Measurements from ENCODE around the gene CLEC16A. TPM values are rescaled to one million over a fixed set of nuclear protein-coding genes. Genes with fewer than 3 reads are reported as not detected.
A peak's percentile ranks its signal among the peaks of the same experiment; 100 is the strongest.

Gene CLEC16A
- total RNA-seq, 2 experiments from 2014 or later, result 36.5 to 55.9 TPM

DNA sequence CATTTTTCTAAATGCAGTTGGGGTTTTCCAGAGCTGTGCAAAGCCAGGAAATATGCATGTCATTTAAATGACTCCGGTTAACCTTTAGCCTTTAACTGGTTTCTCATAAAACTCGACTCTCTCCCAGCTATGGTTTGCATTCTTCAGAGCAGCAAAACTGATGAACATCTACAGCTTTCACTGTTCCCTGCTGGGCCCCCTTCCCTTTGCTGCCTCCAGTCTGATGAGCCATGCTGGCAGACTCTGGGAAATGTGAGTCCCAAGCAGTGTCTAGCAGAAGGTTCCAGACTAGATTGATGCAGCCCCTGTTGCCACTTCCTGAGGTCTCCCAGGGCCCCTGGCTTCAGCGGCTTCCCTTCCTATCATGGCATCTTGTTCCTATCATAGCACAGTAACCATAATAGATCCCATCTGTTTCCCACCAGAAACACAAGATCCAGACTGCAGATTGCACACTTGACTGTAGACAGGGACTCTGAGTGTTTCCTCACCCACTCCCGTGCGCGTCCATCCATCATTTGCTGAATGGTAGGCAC is 135.4 kb downstream of the CLEC16A start:
- Mint-ChIP-seq H3K36me3 (peaks cover 15% of the 10 kb centered on the region), H3K27me3 (no peaks in the 10 kb centered on the region), H3K27ac (peak overlapping the region; percentile 85), H3K9me3 (ENCODE audit: low read depth) (no peaks in the 10 kb centered on the region), H3K4me3 (no peak overlapping the region), H3K4me1 (peaks cover 96% of the 10 kb centered on the region)
- no peak for ATAC-seq
- no peak for DNase-seq
- CTCF ChIA-PET, result interaction anchor here (1.0 to 1.5 kb wide), 3 partner anchors 12 to 277 kb away, joined by 3 to 4 read pairs (median 3); no protein-coding TSS in a partner anchor

DNA sequence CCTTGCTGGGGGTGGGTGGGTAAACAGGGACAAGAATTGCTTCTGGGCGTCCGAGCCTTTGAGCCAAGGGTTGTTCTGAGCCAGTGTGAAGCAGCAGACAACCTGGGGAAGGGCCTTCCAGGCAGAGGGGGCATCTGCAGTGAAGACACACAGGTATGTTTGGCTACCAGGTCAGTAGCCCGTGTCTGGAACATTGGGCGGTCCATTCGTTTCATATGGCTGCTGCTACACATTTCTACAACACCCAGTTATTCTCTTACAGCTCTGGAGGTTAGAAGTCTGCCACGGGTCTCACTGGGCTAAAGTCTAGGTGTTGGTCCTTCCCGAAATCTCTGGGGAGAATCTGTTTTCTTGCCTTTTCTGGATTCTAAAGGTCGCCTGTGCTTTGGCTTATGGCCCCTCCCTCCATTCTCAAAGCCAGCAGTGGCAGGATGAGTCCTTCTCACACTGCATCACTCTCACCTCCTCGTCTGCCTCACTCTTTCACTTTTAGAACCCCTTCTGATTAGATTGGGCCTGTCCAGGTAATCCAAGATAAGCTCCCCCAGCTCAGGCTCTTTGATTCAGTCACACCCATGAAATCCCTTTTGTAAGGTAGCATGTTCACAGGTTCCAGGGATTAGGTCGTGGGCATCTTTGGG is 136.1 kb downstream of the CLEC16A start:
- CTCF ChIA-PET, result interaction anchor here (0.9 kb wide), 1 partner anchor 10 kb away, joined by 3 read pairs; no protein-coding TSS in a partner anchor
- H3K27ac Mint-ChIP-seq, result peak overlapping the region; percentile 39

DNA sequence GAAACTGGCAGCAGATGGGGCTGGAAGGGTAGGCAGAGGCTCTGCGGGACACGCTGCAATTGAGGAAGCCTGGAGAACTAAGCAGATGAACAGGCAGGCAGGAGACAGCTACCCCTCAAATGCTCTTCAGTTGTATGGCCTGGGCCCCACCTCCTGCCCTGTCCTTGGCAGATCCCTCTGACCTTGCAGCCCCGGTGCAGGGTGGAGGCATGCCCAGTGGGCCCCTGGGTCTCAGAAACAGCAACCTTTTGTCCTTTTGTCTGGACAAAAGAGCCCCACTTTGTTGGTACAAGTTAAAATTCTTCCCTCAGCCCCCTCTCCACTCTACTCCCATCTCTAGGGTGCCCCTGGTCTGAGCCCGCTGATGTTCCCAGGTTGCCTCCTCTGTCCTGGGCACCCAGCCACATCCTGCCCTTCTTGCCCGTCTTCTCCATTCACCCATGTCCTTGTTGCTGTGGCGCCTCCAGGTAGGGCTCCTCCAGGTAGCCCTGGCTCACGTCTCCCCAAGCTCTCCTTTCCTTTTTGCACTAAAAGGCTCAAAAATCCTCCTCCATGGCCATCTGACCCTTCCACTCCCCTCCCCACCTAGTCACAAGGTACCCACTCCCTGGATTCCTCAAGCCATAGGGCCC is 136.8 kb downstream of the CLEC16A start:
- ATAC-seq (no peak), DNase-seq (no peak)
- CTCF ChIA-PET, result interaction anchor here (0.9 kb wide), 1 partner anchor 9 kb away, joined by 3 read pairs; no protein-coding TSS in a partner anchor
- Mint-ChIP-seq H3K27ac (peak overlapping the region; percentile 39), H3K4me3 (no peak overlapping the region), H3K4me1 (peaks cover 85% of the 10 kb centered on the region), H3K27me3 (no peaks in the 10 kb centered on the region), H3K9me3 (ENCODE audit: low read depth) (no peaks in the 10 kb centered on the region), H3K36me3 (peaks cover 15% of the 10 kb centered on the region)

More for the DNA sequence above, 136.1 kb downstream of the CLEC16A start:
- Mint-ChIP-seq H3K9me3 (ENCODE audit: low read depth) (no peaks in the 10 kb centered on the region), H3K27me3 (no peaks in the 10 kb centered on the region), H3K4me3 (no peak overlapping the region), H3K36me3 (peaks cover 15% of the 10 kb centered on the region), H3K4me1 (peaks cover 92% of the 10 kb centered on the region)
- DNase-seq, result no peak
- no peak for ATAC-seq

DNA sequence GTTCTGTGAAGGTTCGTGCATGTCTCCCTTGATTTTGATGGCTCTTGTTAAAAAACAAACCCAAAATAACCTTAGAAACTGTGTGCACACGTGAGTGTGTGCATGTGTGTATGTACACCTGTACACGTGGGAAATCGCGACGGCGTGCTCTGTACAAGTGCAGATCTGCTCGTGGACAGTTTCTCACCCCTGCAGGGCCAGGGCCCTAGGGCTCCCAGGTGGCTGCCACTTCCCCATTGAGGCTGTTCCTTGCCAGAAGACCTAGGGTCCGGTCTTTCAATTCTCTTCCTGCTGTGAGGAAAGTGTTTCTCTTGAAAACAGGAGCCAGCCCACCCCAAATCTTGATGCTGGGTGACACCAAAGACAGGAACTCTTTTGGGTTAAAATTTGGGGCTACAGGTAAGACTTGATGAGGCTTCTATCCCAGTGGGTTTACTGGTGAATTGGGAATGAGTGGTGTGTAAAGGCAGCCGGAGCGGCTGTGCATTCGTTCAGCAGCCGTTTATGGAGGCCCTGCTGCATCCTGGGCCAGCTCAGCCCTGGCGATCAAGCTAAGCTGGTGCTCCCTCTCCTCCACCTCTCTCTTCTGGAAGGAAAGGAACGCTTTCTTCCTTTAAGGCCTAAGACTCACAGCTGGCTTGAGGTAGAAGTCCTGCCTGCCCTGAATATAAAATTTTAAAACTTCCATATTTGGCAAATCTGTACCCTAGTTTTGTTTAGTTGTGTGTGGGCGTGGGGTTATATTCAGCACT is 137.9 kb downstream of the CLEC16A start:
- CTCF ChIA-PET, result interaction anchor here (0.7 to 1.9 kb wide), 4 partner anchors 8 to 111 kb away, joined by 3 to 8 read pairs (median 4); no protein-coding TSS in a partner anchor
- H3K27ac Mint-ChIP-seq, result no peak overlapping the region

DNA sequence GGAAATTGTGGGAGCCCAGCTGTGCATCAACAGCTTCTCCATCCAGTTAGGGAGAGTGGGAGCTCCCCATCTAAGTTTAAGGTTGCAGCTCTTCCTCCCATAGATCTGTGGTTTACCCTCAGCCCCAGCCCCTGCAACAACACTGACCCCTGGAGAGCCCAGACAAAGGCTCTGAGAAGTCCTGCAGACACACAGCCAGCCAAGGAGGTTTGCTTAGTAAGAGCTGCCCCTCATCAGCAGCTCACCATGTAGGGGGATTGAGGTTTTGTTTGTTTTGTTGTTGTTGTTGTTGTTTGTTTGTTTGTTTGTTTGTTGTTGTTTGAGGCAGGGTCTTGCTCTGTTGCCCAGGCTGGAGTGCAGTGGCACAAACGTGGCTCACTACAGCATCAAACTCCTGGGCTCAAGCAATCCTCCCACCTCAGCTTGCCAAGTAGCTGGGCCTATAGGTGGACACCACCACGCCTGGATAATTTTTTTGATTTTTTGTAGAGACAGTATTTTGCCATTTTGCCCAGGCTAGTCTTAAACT is 138.6 kb downstream of the CLEC16A start:
- Mint-ChIP-seq H3K4me3 (no peak overlapping the region), H3K36me3 (peaks cover 9% of the 10 kb centered on the region), H3K9me3 (ENCODE audit: low read depth) (no peaks in the 10 kb centered on the region), H3K27me3 (no peaks in the 10 kb centered on the region), H3K27ac (peak overlapping the region; percentile 52), H3K4me1 (peaks cover 76% of the 10 kb centered on the region)
- CTCF ChIA-PET, result interaction anchor here (0.6 to 1.9 kb wide), 7 partner anchors 8 to 175 kb away, joined by 3 to 8 read pairs (median 3); no protein-coding TSS in a partner anchor
- DNase-seq (no peak), ATAC-seq (no peak)

More for the DNA sequence above, 137.9 kb downstream of the CLEC16A start:
- Mint-ChIP-seq H3K4me1 (peaks cover 76% of the 10 kb centered on the region), H3K27me3 (no peaks in the 10 kb centered on the region), H3K4me3 (no peak overlapping the region), H3K36me3 (peaks cover 15% of the 10 kb centered on the region), H3K9me3 (ENCODE audit: low read depth) (no peaks in the 10 kb centered on the region)
- ATAC-seq (no peak), DNase-seq (no peak)

DNA sequence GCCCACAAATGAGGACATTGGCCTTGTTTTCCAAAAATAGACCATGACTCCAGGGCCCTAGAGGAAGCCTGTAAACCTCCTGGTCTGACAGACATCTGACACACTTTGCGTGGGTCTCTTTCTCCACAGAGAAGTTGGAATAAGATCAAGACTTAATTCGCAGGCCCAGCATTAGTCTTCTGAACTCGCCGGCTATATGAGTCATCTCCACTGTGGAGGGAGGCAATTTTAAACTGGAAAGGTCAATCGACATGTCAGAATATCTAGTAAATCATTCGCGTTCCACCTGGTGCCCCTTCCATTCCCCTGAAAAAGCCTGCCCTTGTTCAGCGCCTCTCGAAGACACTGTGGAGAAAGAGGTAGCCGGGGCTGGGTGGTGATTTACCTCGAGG is 140.1 kb downstream of the CLEC16A start:
- Mint-ChIP-seq H3K27me3 (no peaks in the 10 kb centered on the region), H3K36me3 (peaks cover 8% of the 10 kb centered on the region), H3K4me1 (peaks cover 76% of the 10 kb centered on the region), H3K27ac (no peak overlapping the region), H3K4me3 (no peak overlapping the region), H3K9me3 (ENCODE audit: low read depth) (no peaks in the 10 kb centered on the region)
- CTCF ChIA-PET, result interaction anchor here (1.0 kb wide), 1 partner anchor 10 kb away, joined by 3 read pairs; no protein-coding TSS in a partner anchor
- ATAC-seq (no peak), DNase-seq (no peak)

DNA sequence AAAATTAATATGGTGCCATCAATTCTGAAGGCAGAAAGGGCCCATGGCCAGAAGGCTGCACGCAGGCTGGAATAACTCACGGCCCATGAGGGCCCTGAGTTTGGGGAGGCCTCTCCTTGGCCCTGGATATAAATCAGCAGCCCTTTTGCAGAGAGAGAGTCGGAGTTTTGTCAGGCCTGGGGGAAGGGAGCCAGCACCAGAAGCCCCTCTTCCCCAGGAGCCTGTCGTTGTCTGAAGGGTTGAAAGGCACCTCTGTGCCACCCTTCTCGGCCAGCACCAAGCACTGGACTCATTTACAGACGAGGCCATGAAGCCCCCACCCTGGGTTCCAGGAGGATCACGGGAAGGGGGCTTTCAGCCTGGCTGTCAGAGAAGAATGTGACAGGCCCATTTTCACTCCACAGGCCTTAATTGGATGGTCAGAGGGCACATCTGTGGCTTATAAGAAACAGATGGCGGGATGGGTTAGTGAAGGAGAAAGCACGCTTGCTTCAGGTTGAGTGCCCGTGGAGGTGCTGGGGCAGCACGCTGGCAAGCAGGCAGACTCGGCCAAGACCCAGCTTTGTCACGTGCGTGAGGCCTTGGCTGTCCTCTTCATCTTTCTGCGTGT is 140.6 kb downstream of the CLEC16A start:
- H3K27ac Mint-ChIP-seq, result no peak overlapping the region
- no peaks in the 10 kb centered on the region for H3K9me3 Mint-ChIP-seq (ENCODE audit: low read depth)
- CTCF ChIA-PET, result no interaction called here
- H3K36me3 Mint-ChIP-seq, result peaks cover 9% of the 10 kb centered on the region
- peaks cover 74% of the 10 kb centered on the region for H3K4me1 Mint-ChIP-seq
- no peak for DNase-seq
- no peak overlapping the region for H3K4me3 Mint-ChIP-seq
- no peak for ATAC-seq
- H3K27me3 Mint-ChIP-seq, result no peaks in the 10 kb centered on the region

DNA sequence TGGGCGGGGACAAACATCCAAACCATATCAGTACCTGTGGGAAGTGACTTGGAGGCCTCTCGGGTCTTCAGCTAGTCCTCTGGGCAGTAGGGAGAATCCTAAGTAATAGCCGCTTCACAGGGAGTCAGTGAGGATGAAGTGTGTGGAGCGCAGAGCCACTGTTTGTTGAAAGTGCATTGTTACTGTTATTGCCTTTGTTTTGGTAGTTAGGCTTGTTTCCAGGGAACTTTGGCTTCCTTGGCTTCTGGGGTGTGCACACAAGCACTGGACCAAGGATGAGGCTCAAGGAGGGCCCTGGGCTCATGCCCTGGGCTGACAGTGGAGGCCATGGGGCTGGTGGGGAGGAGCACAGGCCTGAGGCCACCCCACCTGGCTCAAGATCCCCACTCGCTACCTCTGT is 141.6 kb downstream of the CLEC16A start:
- H3K4me3 Mint-ChIP-seq, result no peak overlapping the region
- peak overlapping the region; percentile 21 for H3K27ac Mint-ChIP-seq
- H3K27me3 Mint-ChIP-seq, result no peaks in the 10 kb centered on the region
- peaks cover 9% of the 10 kb centered on the region for H3K36me3 Mint-ChIP-seq
- ATAC-seq, result no peak
- CTCF ChIA-PET, result interaction anchor here (0.7 kb wide), 1 partner anchor 16 kb away, joined by 3 read pairs; no protein-coding TSS in a partner anchor
- DNase-seq, result no peak
- no peaks in the 10 kb centered on the region for H3K9me3 Mint-ChIP-seq (ENCODE audit: low read depth)
- peaks cover 70% of the 10 kb centered on the region for H3K4me1 Mint-ChIP-seq

DNA sequence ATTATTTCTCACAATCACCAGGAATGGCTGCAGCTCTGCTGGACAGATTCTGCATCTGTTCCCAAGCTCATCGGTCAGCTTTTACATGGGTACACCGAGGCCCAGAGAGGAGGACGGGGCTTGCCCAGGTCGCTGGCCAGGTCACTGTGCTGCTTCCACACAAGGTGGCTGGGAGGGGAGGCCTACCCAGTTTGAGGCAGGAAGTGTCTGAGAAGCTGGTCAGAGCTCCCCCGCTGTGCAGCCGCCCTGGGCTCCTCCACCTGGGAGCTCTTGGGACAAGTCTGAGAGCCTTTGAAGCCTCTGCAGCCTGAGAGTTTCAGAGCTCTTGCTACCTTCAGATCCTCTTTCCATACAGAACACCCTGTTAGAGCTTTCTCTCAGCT is 143.3 kb downstream of the CLEC16A start:
- H3K9me3 Mint-ChIP-seq (ENCODE audit: low read depth), result no peaks in the 10 kb centered on the region
- peak overlapping the region; percentile 81 for H3K27ac Mint-ChIP-seq
- peak; percentile 8 for ATAC-seq
- H3K4me3 Mint-ChIP-seq, result no peak overlapping the region
- DNase-seq, result no peak
- peaks cover 12% of the 10 kb centered on the region for H3K36me3 Mint-ChIP-seq
- H3K27me3 Mint-ChIP-seq, result no peaks in the 10 kb centered on the region
- H3K4me1 Mint-ChIP-seq, result peaks cover 72% of the 10 kb centered on the region
- CTCF ChIA-PET, result interaction anchor here (0.6 to 2.5 kb wide), 4 partner anchors 12 to 114 kb away, joined by 3 to 17 read pairs (median 5); no protein-coding TSS in a partner anchor

DNA sequence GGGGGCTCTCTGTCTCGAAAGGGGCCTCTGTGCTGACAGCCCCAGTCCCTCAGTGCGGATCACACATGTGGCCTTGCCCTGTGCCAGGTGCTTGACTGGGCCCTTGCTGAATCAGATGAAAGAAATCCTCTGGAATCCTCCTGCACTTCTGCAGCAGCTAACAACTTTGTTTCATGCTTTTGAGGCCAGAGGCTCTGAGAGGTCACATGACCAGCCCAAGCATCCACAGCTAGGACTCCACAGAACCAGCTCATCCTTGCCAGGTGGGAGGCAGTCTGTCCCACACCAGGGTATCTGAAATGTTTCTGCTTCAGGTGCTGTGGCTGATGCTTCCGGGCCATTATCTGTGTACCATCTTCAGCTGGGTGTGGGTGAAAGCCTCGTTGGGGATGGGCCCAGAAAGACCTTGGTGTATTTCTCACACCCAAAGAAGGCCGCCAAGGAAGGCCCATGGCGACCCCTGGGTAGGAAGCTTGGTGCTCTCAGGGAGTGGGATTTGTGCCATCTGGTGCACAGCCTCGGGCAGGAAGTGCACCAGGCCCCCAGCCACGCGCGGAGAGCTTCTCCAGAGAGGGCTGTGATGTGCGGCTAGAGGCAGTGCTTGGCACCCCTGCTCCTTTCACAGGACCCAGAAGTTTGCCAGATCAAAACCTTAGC is 143.8 kb downstream of the CLEC16A start:
- peaks cover 13% of the 10 kb centered on the region for H3K36me3 Mint-ChIP-seq
- peaks cover 72% of the 10 kb centered on the region for H3K4me1 Mint-ChIP-seq
- H3K4me3 Mint-ChIP-seq, result no peak overlapping the region
- no peaks in the 10 kb centered on the region for H3K9me3 Mint-ChIP-seq (ENCODE audit: low read depth)
- CTCF ChIA-PET, result interaction anchor here (0.6 to 2.5 kb wide), 4 partner anchors 12 to 114 kb away, joined by 3 to 17 read pairs (median 5); no protein-coding TSS in a partner anchor
- DNase-seq (peak; percentile 67), ATAC-seq (peak; percentile 57)
- H3K27ac Mint-ChIP-seq, result peak overlapping the region; percentile 81
- H3K27me3 Mint-ChIP-seq, result no peaks in the 10 kb centered on the region

DNA sequence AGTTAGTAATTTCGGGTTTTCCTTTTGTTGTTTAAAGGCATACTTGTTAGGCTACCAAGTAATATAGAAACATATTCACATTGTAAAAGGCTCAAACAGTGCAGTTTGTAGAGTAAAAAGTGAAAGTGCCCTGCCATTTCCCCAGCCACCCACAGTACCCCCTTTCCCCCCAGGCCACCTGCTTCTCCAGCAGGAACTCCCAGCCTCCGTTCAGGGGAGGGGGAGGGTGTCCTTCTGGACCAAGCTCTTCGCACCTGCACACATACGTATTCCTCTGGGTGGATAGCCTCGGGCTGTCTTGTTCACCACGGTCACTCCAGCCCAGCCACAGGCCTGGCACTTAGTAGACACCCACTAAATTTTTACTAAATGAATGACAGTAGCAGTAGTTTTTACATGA is 144.5 kb downstream of the CLEC16A start:
- DNase-seq (no peak), ATAC-seq (no peak)
- Mint-ChIP-seq H3K4me3 (no peak overlapping the region), H3K36me3 (peaks cover 15% of the 10 kb centered on the region), H3K4me1 (peaks cover 72% of the 10 kb centered on the region), H3K27me3 (no peaks in the 10 kb centered on the region), H3K9me3 (ENCODE audit: low read depth) (no peaks in the 10 kb centered on the region), H3K27ac (peak overlapping the region; percentile 81)
- CTCF ChIA-PET, result interaction anchor here (2.3 to 2.5 kb wide), 2 partner anchors 11 to 37 kb away, joined by 5 to 17 read pairs; no protein-coding TSS in a partner anchor

DNA sequence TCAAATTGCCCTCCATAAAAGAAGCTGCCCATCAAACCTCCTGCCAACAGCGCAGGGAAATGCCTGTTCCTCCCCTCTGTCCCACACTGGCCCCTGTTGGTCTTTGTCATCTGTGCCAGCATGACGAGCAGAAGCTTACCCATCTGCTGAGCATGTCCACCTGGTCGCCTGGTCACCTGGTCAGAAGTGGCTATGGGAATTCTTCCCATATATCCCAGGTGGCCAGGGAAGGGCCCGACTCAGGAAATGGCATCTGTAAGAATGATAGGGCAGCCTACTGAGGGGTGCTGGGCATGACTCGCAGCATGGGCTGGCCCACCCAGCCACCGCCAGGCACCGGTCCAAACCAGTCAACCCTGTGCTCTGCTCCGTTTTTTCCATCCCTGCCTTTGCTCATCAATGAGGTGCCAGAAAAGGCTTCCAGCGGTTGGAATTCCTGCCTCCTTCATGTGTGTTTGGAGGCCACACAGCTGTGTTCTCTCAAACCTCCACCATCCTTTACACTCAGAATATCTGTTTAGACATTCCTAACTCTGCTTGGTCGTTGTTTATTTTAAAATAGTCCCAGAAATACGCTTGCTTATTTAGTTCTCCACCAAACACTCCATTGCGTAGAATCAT is 145.2 kb downstream of the CLEC16A start:
- Mint-ChIP-seq H3K36me3 (peaks cover 15% of the 10 kb centered on the region), H3K27ac (no peak overlapping the region), H3K27me3 (no peaks in the 10 kb centered on the region), H3K9me3 (ENCODE audit: low read depth) (no peaks in the 10 kb centered on the region), H3K4me3 (no peak overlapping the region), H3K4me1 (peaks cover 72% of the 10 kb centered on the region)
- CTCF ChIA-PET, result interaction anchor here (1.2 to 2.3 kb wide), 2 partner anchors 38 to 126 kb away, joined by 3 to 5 read pairs; no protein-coding TSS in a partner anchor
- DNase-seq (no peak), ATAC-seq (no peak)

All from activated CD8-positive, alpha-beta memory T cell treated with anti-CD3 and anti-CD28 coated beads, Interleukin-2, amount 10 ng/mL, durations not matched to agents 7 days and 5 days (primary cell).